Endometrial microvascular endothelial cells (primary cell): ENCODE results near the gene WDCP. TPM values are rescaled to one million over a fixed set of nuclear protein-coding genes. Genes with fewer than 3 reads are reported as not detected.
"Not testable (repeated sequence)": the region's sequence is repeated elsewhere in the genome, so short reads cannot be mapped to it uniquely, and the experiment has no call there.

ENCODE experiments used
- in situ Hi-C: cut with HindIII; loops from 2 replicates; pipeline ENCODE4 v1.10.0; 2017; ENCODE audit warnings: low sequenced_read_pairs, low pct_unique_long_range_greater_than_20kb; ENCODE audit errors: inconsistent ontology term
- total RNA-seq: library from RNA; depleted of rRNA; stranded (reverse); fragments of >200 nt; gene quantifications from one replicate; pipeline ENCODE4 v1.2.3, GENCODE V29; 2015; ENCODE audit errors: inconsistent ontology term

The WDCP gene
- total RNA-seq, 1 donor from 2014 or later = 19.2 TPM

DNA sequence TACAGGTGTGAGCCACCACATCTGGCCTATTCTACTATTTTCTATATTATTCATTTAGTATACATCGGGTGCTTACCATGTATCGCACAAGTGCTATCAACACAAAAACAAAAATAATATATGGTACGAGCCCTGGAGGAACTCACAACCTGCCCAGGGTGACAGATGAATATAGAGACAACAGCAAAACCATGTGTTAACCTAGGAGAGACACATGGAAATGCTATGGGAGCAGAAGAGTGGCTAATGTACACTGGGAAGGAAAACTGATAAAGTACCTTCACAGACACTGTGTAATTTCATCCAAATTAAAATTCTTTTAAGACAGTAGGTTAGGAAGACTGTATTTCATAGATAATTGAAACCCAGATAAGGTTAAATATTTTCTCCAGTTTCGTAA is 25.1 kb upstream of the WDCP start:
- in situ Hi-C loops = no loop called here

- in situ Hi-C loops = no loop called here
Measured at GRCh38 chr2:24065341-24065740, 18.1 kb upstream of the WDCP start.

DNA sequence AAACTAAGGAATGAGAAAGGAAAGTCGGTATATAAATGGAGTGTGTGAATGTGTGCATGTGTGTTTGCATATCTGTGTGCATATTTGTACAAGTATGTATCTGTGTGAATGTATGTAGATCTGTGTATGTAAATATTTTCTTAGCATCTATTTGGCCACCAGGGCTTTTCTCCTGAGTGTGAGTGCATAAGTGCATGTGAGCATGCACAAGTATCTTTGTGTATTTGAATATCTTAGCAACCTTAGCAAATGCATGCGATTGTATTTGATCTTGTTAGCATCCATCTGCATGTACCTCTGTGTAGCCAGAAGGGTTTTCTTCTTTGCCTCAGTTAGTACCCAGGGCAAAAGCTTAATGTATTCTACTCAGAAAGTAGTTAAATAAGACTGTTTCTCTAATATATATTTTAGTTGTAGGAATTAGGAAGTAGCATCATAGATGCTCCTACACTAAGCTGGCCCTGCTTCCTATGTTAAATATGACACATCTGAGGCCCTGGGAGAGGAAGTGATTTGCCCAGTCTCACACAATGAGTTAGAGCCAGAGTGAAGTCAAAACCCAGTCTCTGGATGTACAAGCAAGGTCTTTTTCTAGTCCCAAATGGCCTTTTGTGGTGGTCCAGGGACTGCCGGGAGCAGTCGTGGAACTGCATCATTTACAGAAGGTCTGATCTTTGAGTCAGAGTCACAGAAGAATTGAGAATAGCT is 11.5 kb upstream of the WDCP start:
- in situ Hi-C loops = no loop called here

DNA sequence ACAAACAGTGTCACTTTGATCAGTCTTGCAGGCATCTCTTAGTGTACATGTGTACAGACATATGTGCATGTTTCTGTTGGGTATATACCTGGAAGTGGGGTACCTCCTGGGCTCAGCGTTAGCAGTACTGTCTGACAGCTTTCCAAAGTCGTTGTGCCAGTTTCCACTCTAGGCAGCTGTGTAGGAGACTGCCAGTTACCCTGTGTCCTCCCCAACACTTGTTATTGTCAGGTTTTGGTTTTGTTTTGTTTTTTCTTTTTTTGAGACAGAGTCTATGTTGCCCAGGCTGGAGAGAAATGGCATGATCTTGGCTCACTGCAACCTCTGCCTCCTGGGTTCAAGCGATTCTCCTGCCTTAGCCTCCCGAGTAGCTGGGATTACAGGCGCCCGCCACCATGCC is 8.6 kb upstream of the WDCP start:
- in situ Hi-C loops = no loop called here

GRCh38 chr2:24054366-24055010 is 7.3 kb upstream of the WDCP start:
- in situ Hi-C loops = no loop called here

DNA sequence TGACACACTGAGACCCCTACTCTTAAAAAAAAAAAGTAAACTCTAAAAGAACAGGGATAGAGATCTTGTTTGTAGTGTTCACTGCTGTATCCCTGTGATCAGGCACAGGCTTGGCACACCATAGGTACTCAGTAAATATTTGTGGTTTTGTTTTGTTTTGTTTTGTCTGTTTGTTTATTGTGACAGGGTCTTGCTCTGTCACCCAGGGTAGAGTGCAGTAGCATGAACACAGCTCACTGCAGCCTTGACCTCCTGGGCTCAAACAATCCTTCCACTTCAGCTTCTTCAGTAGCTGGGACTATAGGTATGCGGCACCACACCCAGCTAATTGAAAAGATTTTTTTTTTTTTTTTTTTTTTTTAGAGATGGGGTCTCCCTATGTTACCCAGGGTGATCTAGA is 5.8 kb upstream of the WDCP start:
- in situ Hi-C loops = no loop called here

- in situ Hi-C loops = no loop called here
Measured at GRCh38 chr2:24051833-24052232, 4.6 kb upstream of the WDCP start.

GRCh38 chr2:24050041-24050979 is 3.1 kb upstream of the WDCP start:
- in situ Hi-C loops = no loop called here

DNA sequence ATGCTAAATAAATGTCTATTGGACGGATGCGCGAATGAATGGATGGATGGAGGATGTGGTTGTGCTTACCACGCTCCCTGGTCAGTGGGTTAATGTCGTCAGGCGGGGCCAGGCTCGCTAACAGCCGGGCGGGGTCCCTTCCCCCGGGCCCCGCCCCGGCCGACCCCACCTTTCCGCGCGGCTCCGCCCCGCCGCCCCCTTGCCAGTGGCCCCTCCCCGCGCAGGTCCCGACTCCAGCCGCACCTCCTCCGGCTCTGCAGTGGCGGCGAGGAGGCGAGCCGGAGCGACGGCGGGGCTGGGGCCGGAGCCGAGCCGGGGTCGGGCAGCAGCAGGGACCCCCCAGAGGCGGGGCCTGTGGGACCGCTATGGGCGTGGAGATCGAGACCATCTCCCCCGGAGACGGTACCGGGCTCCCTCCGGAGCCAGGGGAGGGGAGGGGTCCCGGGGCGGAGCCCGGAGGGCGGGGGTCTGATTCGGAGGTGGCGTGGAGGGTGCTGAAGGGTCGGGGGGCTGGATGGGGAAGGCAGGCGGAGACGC is 2.4 kb upstream of the WDCP start, which contains the start of gene FKBP1B:
FKBP1B (plus strand) TSS at position 257 of the 537 bp plus-strand sequence; CDS start at position 366, 109 bp downstream.
- in situ Hi-C loops = no loop called here

- in situ Hi-C loops = no loop called here
Measured at GRCh38 chr2:24048769-24049484, 1.7 kb upstream of the WDCP start.

GRCh38 chr2:24047703-24048033 is 477 bp upstream of the WDCP start:
- in situ Hi-C loops = no loop called here

DNA sequence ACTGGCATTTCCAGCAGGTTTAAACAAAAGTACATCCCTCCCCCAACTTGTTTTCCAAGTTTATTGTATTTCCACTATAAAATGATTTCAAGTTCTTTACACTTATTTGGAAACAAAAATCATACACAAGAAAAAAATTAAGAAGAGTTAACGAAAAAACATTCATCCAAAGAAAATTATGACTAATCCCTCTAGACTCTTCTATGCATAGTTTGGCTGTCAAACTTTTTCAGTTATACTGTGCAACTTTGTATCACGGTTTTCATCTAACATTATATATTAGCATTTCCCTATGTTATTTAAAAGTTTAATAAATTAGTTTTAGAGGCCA is 627 bp downstream of the WDCP start:
- in situ Hi-C loops = no loop called here

- in situ Hi-C loops = no loop called here
Measured at GRCh38 chr2:24045511-24046508, 1.4 kb downstream of the WDCP start.

GRCh38 chr2:24043133-24043532 is 4.1 kb downstream of the WDCP start:
- in situ Hi-C loops = not testable (repeated sequence)

DNA sequence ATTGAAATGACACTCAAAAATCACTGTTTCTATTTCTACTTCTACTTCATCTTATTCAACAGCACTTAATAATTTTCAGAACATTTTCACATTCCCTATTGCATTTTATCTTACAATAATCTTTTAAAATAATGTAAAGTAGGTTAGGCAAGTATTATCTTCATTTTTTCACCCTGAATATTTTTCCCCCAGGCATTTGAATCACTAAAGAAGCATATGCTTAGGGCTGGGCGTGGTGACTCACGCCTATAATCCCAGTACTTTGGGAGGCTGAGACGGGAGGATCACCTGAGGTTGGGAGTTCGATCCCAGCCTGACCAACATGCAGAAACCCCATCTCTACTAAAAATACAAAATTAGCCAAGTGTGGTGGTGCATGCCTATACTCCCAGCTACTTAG is 6.7 kb downstream of the WDCP start:
- in situ Hi-C loops = no loop called here

DNA sequence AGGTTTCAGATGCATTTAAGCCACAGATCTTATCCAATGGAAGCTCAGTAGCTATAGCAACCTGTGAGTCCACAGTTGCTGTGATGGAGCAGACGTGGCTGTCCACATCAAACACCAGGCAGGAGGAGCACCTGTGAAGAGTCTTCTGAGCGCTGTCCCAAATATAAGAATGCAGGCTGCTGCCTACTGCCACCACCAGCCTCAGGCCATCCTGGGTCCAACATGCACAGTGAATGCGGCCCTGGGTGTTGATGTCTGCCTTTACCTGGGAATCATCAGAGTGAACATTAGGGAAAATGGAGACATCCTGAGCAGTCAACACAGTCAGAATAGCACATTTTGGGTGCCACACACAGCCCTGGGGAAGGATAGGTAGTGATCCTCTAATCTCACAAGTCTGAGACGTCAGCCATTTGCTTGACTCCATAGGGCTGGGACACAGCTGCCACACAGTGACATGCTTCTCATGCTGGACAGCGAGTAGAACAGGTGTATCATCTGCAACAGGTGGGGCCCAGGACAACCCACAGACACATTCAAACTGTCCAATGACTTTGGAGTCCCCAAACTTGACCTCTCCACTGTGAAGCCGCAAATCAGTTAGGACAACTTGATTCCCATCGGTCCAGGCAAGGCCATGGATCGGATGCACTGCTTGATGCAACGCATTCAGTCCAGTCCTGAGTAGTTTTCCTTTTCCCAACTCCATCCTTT is 8.2 kb downstream of the WDCP start:
- in situ Hi-C loops = no loop called here

GRCh38 chr2:24026233-24026632 is 21.0 kb downstream of the WDCP start:
- in situ Hi-C loops = no loop called here
